Measurements from ENCODE around the gene CRISPLD2.

Gene CRISPLD2

GRCh38 chr16:84924331-84925091 is 104.7 kb downstream of the CRISPLD2 start:
- H3K36me3 ChIP-seq: no peaks in the 10 kb centered on the region
- no peaks in the 10 kb centered on the region for H3K27me3 ChIP-seq (ENCODE audit: insufficient read depth, low read depth, severe bottlenecking)
- no peak overlapping the region for H3K4me3 ChIP-seq (ENCODE audit: low read depth, low read length)
- DNase-seq: no peak
- no peaks in the 10 kb centered on the region for H3K9me3 ChIP-seq (ENCODE audit: severe bottlenecking)
- H3K27ac ChIP-seq: no peak overlapping the region
- no peak for TF ChIP-seq CTCF (IDR thresholded peaks at IDR 0.05; ENCODE audit: low read depth, low read length)

- Histone ChIP-seq H3K27ac (no peak overlapping the region), H3K4me3 (ENCODE audit: low read depth, low read length) (no peak overlapping the region), H3K36me3 (no peaks in the 10 kb centered on the region), H3K27me3 (ENCODE audit: insufficient read depth, low read depth, severe bottlenecking) (no peaks in the 10 kb centered on the region), H3K9me3 (ENCODE audit: severe bottlenecking) (no peaks in the 10 kb centered on the region)
- peak; percentile 60 for DNase-seq
- TF ChIP-seq CTCF (IDR thresholded peaks at IDR 0.05; ENCODE audit: low read depth, low read length): peak; percentile 81
These were observed 105.4 kb downstream of the CRISPLD2 start for GRCh38 chr16:84925092-84925772.

- no peak for DNase-seq
- Histone ChIP-seq H3K36me3 (no peaks in the 10 kb centered on the region), H3K27ac (no peak overlapping the region), H3K9me3 (ENCODE audit: severe bottlenecking) (no peaks in the 10 kb centered on the region), H3K4me3 (ENCODE audit: low read depth, low read length) (no peak overlapping the region), H3K27me3 (ENCODE audit: insufficient read depth, low read depth, severe bottlenecking) (no peaks in the 10 kb centered on the region)
- TF ChIP-seq CTCF (IDR thresholded peaks at IDR 0.05; ENCODE audit: low read depth, low read length): no peak
These were observed 106.1 kb downstream of the CRISPLD2 start for GRCh38 chr16:84925773-84926372.

- Histone ChIP-seq H3K9me3 (ENCODE audit: severe bottlenecking) (no peaks in the 10 kb centered on the region), H3K4me3 (ENCODE audit: low read depth, low read length) (no peak overlapping the region), H3K27ac (no peak overlapping the region), H3K36me3 (no peaks in the 10 kb centered on the region), H3K27me3 (ENCODE audit: insufficient read depth, low read depth, severe bottlenecking) (no peaks in the 10 kb centered on the region)
- no peak for TF ChIP-seq CTCF (IDR thresholded peaks at IDR 0.05; ENCODE audit: low read depth, low read length)
- no peak for DNase-seq
These were observed 106.7 kb downstream of the CRISPLD2 start for GRCh38 chr16:84926462-84926861.

GRCh38 chr16:84927621-84928591 is 108.1 kb downstream of the CRISPLD2 start:
- no peaks in the 10 kb centered on the region for H3K27me3 ChIP-seq (ENCODE audit: insufficient read depth, low read depth, severe bottlenecking)

More at GRCh38 chr16:84927621-84928591, 108.1 kb downstream of the CRISPLD2 start:
- no peaks in the 10 kb centered on the region for H3K36me3 ChIP-seq
- DNase-seq: no peak
- no peak overlapping the region for H3K27ac ChIP-seq
- no peaks in the 10 kb centered on the region for H3K9me3 ChIP-seq (ENCODE audit: severe bottlenecking)
- TF ChIP-seq CTCF (IDR thresholded peaks at IDR 0.05; ENCODE audit: low read depth, low read length): no peak
- H3K4me3 ChIP-seq (ENCODE audit: low read depth, low read length): no peak overlapping the region
